ENCODE results near the gene VGLL4. TPM values are rescaled to one million over a fixed set of nuclear protein-coding genes. Genes with fewer than 3 reads are reported as not detected.
A peak's percentile ranks its signal among the peaks of the same experiment; 100 is the strongest.

The VGLL4 gene
- polyA plus RNA-seq, 4 donors: 26.6 to 54.8 (median 38.4) TPM

DNA sequence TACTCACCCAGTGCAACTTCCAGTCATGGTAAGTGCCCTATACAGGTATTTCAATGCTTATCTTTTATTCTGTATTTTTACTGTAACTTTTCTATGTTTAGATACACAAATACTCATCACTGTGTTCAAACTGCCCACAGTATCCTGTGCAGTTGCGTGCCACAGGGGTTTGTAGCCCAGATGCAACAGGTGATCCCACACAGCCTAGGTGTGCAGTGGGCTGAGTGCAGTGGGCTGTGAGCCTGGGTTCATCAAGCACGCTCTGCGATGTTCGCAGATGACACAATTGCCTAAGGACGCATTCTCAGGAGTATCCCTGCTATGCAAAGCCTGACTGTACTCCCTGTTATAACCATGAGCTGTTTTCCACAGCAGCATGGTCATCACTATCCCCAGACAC, 36.2 kb upstream of the VGLL4 start:
- FAIRE-seq (no peak), DNase-seq (no peak)
- Histone ChIP-seq H3K27ac (ENCODE audit: low read depth in 1 of 3, low read length in 2 of 3) (no peak overlapping the region), H3K9me3 (ENCODE audit: control insufficient read depth in 2 of 2, insufficient read depth in 1 of 2, low read depth in 1 of 2, low read length in 1 of 2) (no peaks in the 10 kb centered on the region), H3K4me3 (ENCODE audit: low read depth in 1 of 3, low read length in 3 of 3) (no peak overlapping the region), H3K4me1 (ENCODE audit: control insufficient read depth in 3 of 3, insufficient read depth in 2 of 3, low read depth in 1 of 3, low read length in 2 of 3) (no peaks in the 10 kb centered on the region), H3K36me3 (ENCODE audit: control insufficient read depth in 3 of 3, insufficient read depth in 2 of 3, low read depth in 1 of 3, low read length in 3 of 3) (peaks cover 0 to 11% (median 0%) of the 10 kb centered on the region in 3 donors), H3K27me3 (ENCODE audit: control insufficient read depth in 3 of 3, insufficient read depth in 3 of 3, low read length in 3 of 3) (no peaks in the 10 kb centered on the region)
- WGBS, 3 donors: 90 to 99% (median 97%) methylated on average over 5 of the region's 5 CpGs

DNA sequence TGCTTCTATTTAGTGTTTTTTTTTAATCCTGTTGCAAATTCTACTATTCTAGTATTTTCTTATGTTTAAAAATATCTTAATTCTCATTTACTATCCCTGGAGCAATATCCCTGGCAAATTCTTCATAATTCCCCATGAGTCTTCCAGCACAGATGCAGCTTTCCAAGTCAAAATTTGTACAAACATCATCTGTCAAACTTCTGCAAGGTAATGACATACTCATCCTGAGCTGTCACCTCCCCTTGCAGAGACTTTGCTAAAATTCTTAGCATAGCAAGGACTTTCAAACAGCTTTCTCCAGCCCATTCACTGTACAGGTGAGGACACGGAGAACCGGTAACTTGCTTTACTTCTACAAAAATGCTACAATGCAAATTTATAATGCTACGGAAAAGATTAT, 28.6 kb upstream of the VGLL4 start:
- no peak for FAIRE-seq
- peaks cover 0 to 4% (median 0%) of the 10 kb centered on the region in 3 donors for H3K36me3 ChIP-seq (ENCODE audit: control insufficient read depth in 3 of 3, insufficient read depth in 2 of 3, low read depth in 1 of 3, low read length in 3 of 3)
- H3K4me3 ChIP-seq (ENCODE audit: low read depth in 1 of 3, low read length in 3 of 3): no peak overlapping the region
- no peak for DNase-seq
- H3K4me1 ChIP-seq (ENCODE audit: control insufficient read depth in 3 of 3, insufficient read depth in 2 of 3, low read depth in 1 of 3, low read length in 2 of 3): peaks cover 0 to 9% (median 1%) of the 10 kb centered on the region in 3 donors
- H3K27ac ChIP-seq (ENCODE audit: low read depth in 1 of 3, low read length in 2 of 3): no peak overlapping the region
- H3K27me3 ChIP-seq (ENCODE audit: control insufficient read depth in 3 of 3, insufficient read depth in 3 of 3, low read length in 3 of 3): no peaks in the 10 kb centered on the region
- no peaks in the 10 kb centered on the region for H3K9me3 ChIP-seq (ENCODE audit: control insufficient read depth in 2 of 2, insufficient read depth in 1 of 2, low read depth in 1 of 2, low read length in 1 of 2)
- WGBS, 3 donors: 89 to 92% (median 91%) methylated on average over 3 of the region's 3 CpGs

GRCh38 chr3:11671648-11672100, 28.0 kb upstream of the VGLL4 start:
- Histone ChIP-seq H3K4me3 (ENCODE audit: low read depth in 1 of 3, low read length in 3 of 3) (no peak overlapping the region), H3K27ac (ENCODE audit: low read depth in 1 of 3, low read length in 2 of 3) (no peak overlapping the region), H3K4me1 (ENCODE audit: control insufficient read depth in 3 of 3, insufficient read depth in 2 of 3, low read depth in 1 of 3, low read length in 2 of 3) (peaks cover 0 to 9% (median 1%) of the 10 kb centered on the region in 3 donors), H3K9me3 (ENCODE audit: control insufficient read depth in 2 of 2, insufficient read depth in 1 of 2, low read depth in 1 of 2, low read length in 1 of 2) (no peaks in the 10 kb centered on the region), H3K36me3 (ENCODE audit: control insufficient read depth in 3 of 3, insufficient read depth in 2 of 3, low read depth in 1 of 3, low read length in 3 of 3) (peaks cover 0 to 4% (median 0%) of the 10 kb centered on the region in 3 donors), H3K27me3 (ENCODE audit: control insufficient read depth in 3 of 3, insufficient read depth in 3 of 3, low read length in 3 of 3) (no peaks in the 10 kb centered on the region)
- DNase-seq (peak in 1 of 2 donors; percentile 62), FAIRE-seq (no peak)
- 37 to 40% (median 39%) methylated on average over 4 of the region's 4 CpGs for WGBS, 3 donors

- no peaks in the 10 kb centered on the region for H3K27me3 ChIP-seq (ENCODE audit: control insufficient read depth in 3 of 3, insufficient read depth in 3 of 3, low read length in 3 of 3)
Measured at GRCh38 chr3:11668243-11669235, 24.8 kb upstream of the VGLL4 start.

DNA sequence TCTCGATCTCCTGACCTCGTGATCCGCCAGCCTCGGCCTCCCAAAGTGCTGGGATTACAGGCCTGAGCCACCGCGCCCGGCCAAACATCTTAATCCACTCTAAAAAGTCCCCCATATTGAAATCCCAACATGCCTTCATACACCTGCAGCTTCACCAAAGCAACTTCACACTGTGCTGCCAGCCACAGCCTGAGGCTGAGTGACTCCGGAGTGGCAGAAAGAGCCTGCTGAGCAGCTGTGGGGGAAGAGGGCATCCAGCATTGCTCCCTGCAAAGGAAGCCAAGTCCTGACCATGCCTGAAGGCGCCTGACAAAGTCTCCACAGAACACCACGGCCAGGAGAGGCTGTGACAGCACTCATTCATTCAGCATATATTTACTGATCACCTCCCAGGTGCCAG, 21.6 kb upstream of the VGLL4 start:
- no peak for FAIRE-seq
- Histone ChIP-seq H3K36me3 (ENCODE audit: control insufficient read depth in 3 of 3, insufficient read depth in 2 of 3, low read depth in 1 of 3, low read length in 3 of 3) (peaks cover 0 to 8% (median 0%) of the 10 kb centered on the region in 3 donors), H3K27ac (ENCODE audit: low read depth in 1 of 3, low read length in 2 of 3) (no peak overlapping the region), H3K27me3 (ENCODE audit: control insufficient read depth in 3 of 3, insufficient read depth in 3 of 3, low read length in 3 of 3) (no peaks in the 10 kb centered on the region), H3K9me3 (ENCODE audit: control insufficient read depth in 2 of 2, insufficient read depth in 1 of 2, low read depth in 1 of 2, low read length in 1 of 2) (no peaks in the 10 kb centered on the region), H3K4me1 (ENCODE audit: control insufficient read depth in 3 of 3, insufficient read depth in 2 of 3, low read depth in 1 of 3, low read length in 2 of 3) (peaks cover 0 to 5% (median 4%) of the 10 kb centered on the region in 3 donors), H3K4me3 (ENCODE audit: low read depth in 1 of 3, low read length in 3 of 3) (no peak overlapping the region)
- no peak for DNase-seq
- WGBS, 3 donors: 89 to 92% (median 89%) methylated on average over 6 to 10 of the region's 10 CpGs

More at GRCh38 chr3:11668243-11669235, 24.8 kb upstream of the VGLL4 start:
- WGBS, 3 donors: 37 to 63% (median 41%) methylated on average over 9 of the region's 9 CpGs
- Histone ChIP-seq H3K27ac (ENCODE audit: low read depth in 1 of 3, low read length in 2 of 3) (peak overlapping the region in 1 of 3 donors; percentile 19), H3K4me3 (ENCODE audit: low read depth in 1 of 3, low read length in 3 of 3) (no peak overlapping the region), H3K36me3 (ENCODE audit: control insufficient read depth in 3 of 3, insufficient read depth in 2 of 3, low read depth in 1 of 3, low read length in 3 of 3) (peaks cover 0 to 7% (median 0%) of the 10 kb centered on the region in 3 donors), H3K9me3 (ENCODE audit: control insufficient read depth in 2 of 2, insufficient read depth in 1 of 2, low read depth in 1 of 2, low read length in 1 of 2) (no peaks in the 10 kb centered on the region), H3K4me1 (ENCODE audit: control insufficient read depth in 3 of 3, insufficient read depth in 2 of 3, low read depth in 1 of 3, low read length in 2 of 3) (peaks cover 0 to 9% (median 1%) of the 10 kb centered on the region in 3 donors)
- FAIRE-seq (no peak), DNase-seq (peak; percentile 30 to 77)

GRCh38 chr3:11662392-11662990, 18.8 kb upstream of the VGLL4 start:
- H3K27me3 ChIP-seq (ENCODE audit: control insufficient read depth in 3 of 3, insufficient read depth in 3 of 3, low read length in 3 of 3): no peaks in the 10 kb centered on the region
- H3K27ac ChIP-seq (ENCODE audit: low read depth in 1 of 3, low read length in 2 of 3): no peak overlapping the region
- peaks cover 0 to 4% (median 0%) of the 10 kb centered on the region in 3 donors for H3K4me1 ChIP-seq (ENCODE audit: control insufficient read depth in 3 of 3, insufficient read depth in 2 of 3, low read depth in 1 of 3, low read length in 2 of 3)
- no peak overlapping the region for H3K4me3 ChIP-seq (ENCODE audit: low read depth in 1 of 3, low read length in 3 of 3)
- H3K9me3 ChIP-seq (ENCODE audit: control insufficient read depth in 2 of 2, insufficient read depth in 1 of 2, low read depth in 1 of 2, low read length in 1 of 2): no peaks in the 10 kb centered on the region
- FAIRE-seq: no peak
- DNase-seq: no peak
- WGBS, 3 donors: 91 to 92% (median 92%) methylated on average over 2 of the region's 2 CpGs
- peaks cover 0 to 6% (median 0%) of the 10 kb centered on the region in 3 donors for H3K36me3 ChIP-seq (ENCODE audit: control insufficient read depth in 3 of 3, insufficient read depth in 2 of 3, low read depth in 1 of 3, low read length in 3 of 3)

- Histone ChIP-seq H3K36me3 (ENCODE audit: control insufficient read depth in 3 of 3, insufficient read depth in 2 of 3, low read depth in 1 of 3, low read length in 3 of 3) (peaks cover 0 to 6% (median 0%) of the 10 kb centered on the region in 3 donors), H3K4me1 (ENCODE audit: control insufficient read depth in 3 of 3, insufficient read depth in 2 of 3, low read depth in 1 of 3, low read length in 2 of 3) (peaks cover 0 to 4% (median 0%) of the 10 kb centered on the region in 3 donors), H3K9me3 (ENCODE audit: control insufficient read depth in 2 of 2, insufficient read depth in 1 of 2, low read depth in 1 of 2, low read length in 1 of 2) (no peaks in the 10 kb centered on the region), H3K4me3 (ENCODE audit: low read depth in 1 of 3, low read length in 3 of 3) (no peak overlapping the region), H3K27ac (ENCODE audit: low read depth in 1 of 3, low read length in 2 of 3) (no peak overlapping the region), H3K27me3 (ENCODE audit: control insufficient read depth in 3 of 3, insufficient read depth in 3 of 3, low read length in 3 of 3) (no peaks in the 10 kb centered on the region)
- no peak for FAIRE-seq
- DNase-seq: peak in 1 of 2 donors; percentile 54
- WGBS, 3 donors: 38 to 55% (median 48%) methylated on average over 5 of the region's 5 CpGs
Measured at GRCh38 chr3:11661827-11662226, 18.1 kb upstream of the VGLL4 start.

- DNase-seq (peak in 1 of 2 donors; percentile 32), FAIRE-seq (no peak)
- WGBS, 3 donors: 41 to 65% (median 49%) methylated on average over 7 of the region's 7 CpGs
- peaks cover 0 to 4% (median 0%) of the 10 kb centered on the region in 3 donors for H3K4me1 ChIP-seq (ENCODE audit: control insufficient read depth in 3 of 3, insufficient read depth in 2 of 3, low read depth in 1 of 3, low read length in 2 of 3)
- H3K4me3 ChIP-seq (ENCODE audit: low read depth in 1 of 3, low read length in 3 of 3): no peak overlapping the region
- H3K36me3 ChIP-seq (ENCODE audit: control insufficient read depth in 3 of 3, insufficient read depth in 2 of 3, low read depth in 1 of 3, low read length in 3 of 3): peaks cover 0 to 10% (median 0%) of the 10 kb centered on the region in 3 donors
- H3K27ac ChIP-seq (ENCODE audit: low read depth in 1 of 3, low read length in 2 of 3): no peak overlapping the region
- no peaks in the 10 kb centered on the region for H3K9me3 ChIP-seq (ENCODE audit: control insufficient read depth in 2 of 2, insufficient read depth in 1 of 2, low read depth in 1 of 2, low read length in 1 of 2)
- no peaks in the 10 kb centered on the region for H3K27me3 ChIP-seq (ENCODE audit: control insufficient read depth in 3 of 3, insufficient read depth in 3 of 3, low read length in 3 of 3)
Measured at GRCh38 chr3:11661052-11661656, 17.4 kb upstream of the VGLL4 start.

All from small intestine (tissue), 7 donors.